HG03460 (cell line): Measurements from ENCODE around the gene JARID2.

Experiments
- ATAC-seq: cut with Tn5 transposase; IDR thresholded peaks from one replicate; pipeline ENCODE4 v1.9.1; 2021; ENCODE audit not compliant: unreplicated experiment

Gene JARID2

GRCh38 chr6:15246666-15247499, 1.0 kb downstream of the JARID2 start:
- no peak for ATAC-seq

- peak; percentile 12 for ATAC-seq
Observed at GRCh38 chr6:15247500-15248450, 1.9 kb downstream of the JARID2 start.

GRCh38 chr6:15248451-15249370, 2.8 kb downstream of the JARID2 start:
- peak; percentile 34 for ATAC-seq

- ATAC-seq = no peak
Observed at GRCh38 chr6:15249371-15250019, 3.6 kb downstream of the JARID2 start.

GRCh38 chr6:15250187-15251168, 4.6 kb downstream of the JARID2 start:
- no peak for ATAC-seq

- ATAC-seq = no peak
Observed at GRCh38 chr6:15252195-15252594, 6.3 kb downstream of the JARID2 start.

GRCh38 chr6:15253203-15254022, 7.5 kb downstream of the JARID2 start:
- ATAC-seq = no peak

GRCh38 chr6:15254070-15254975, 8.5 kb downstream of the JARID2 start:
- peak; percentile 35 for ATAC-seq

- ATAC-seq = peak; percentile 56
Observed at GRCh38 chr6:15255481-15255880, 9.6 kb downstream of the JARID2 start.

GRCh38 chr6:15255909-15256395, 10.1 kb downstream of the JARID2 start:
- no peak for ATAC-seq

GRCh38 chr6:15256538-15257271, 10.8 kb downstream of the JARID2 start:
- no peak for ATAC-seq

GRCh38 chr6:15257357-15258132, 11.7 kb downstream of the JARID2 start:
- no peak for ATAC-seq

- no peak for ATAC-seq
Observed at GRCh38 chr6:15259766-15260098, 13.9 kb downstream of the JARID2 start.

- ATAC-seq = no peak
Observed at GRCh38 chr6:15260099-15260821, 14.4 kb downstream of the JARID2 start.

GRCh38 chr6:15263780-15264374, 18.0 kb downstream of the JARID2 start:
- no peak for ATAC-seq
